ENCODE results near the gene YTHDC2. TPM values are rescaled to one million over a fixed set of nuclear protein-coding genes. Genes with fewer than 3 reads are reported as not detected.

Gene YTHDC2
- total and polyA plus RNA-seq, 11 donors: 5.7 to 19.8 (median 13.0) TPM

- ATAC-seq (no peak), DNase-seq (no peak)
- Histone ChIP-seq H3K4me3 (no peak overlapping the region), H3K27me3 (no peaks in the 10 kb centered on the region), H3K27ac (no peak overlapping the region), H3K36me3 (peaks cover 0 to 48% (median 21%) of the 10 kb centered on the region in 9 donors), H3K4me1 (peaks cover 0 to 64% (median 21%) of the 10 kb centered on the region in 12 donors), H3K9me3 (no peaks in the 10 kb centered on the region)
- TF ChIP-seq CTCF (IDR thresholded peaks at IDR 0.05): no peak
- TF ChIP-seq POLR2A (IDR thresholded peaks at IDR 0.05): no peak
- intact Hi-C loops (cut with DNase I): no loop called here
These were observed 6.9 kb downstream of the YTHDC2 start for GRCh38 chr5:113520429-113520828.

- ATAC-seq: no peak
- TF ChIP-seq CTCF (IDR thresholded peaks at IDR 0.05) (no peak), POLR2A (IDR thresholded peaks at IDR 0.05) (no peak)
- DNase-seq: no peak
- Histone ChIP-seq H3K27ac (no peak overlapping the region), H3K4me3 (no peak overlapping the region), H3K36me3 (peaks cover 0 to 45% (median 21%) of the 10 kb centered on the region in 9 donors), H3K4me1 (peaks cover 0 to 64% (median 17%) of the 10 kb centered on the region in 12 donors), H3K27me3 (no peaks in the 10 kb centered on the region), H3K9me3 (no peaks in the 10 kb centered on the region)
- intact Hi-C loops (cut with DNase I): no loop called here
These were observed 7.4 kb downstream of the YTHDC2 start for GRCh38 chr5:113520899-113521298.

GRCh38 chr5:113523168-113523567 is 9.7 kb downstream of the YTHDC2 start:
- ATAC-seq: no peak
- intact Hi-C loops (cut with DNase I): no loop called here

GRCh38 chr5:113524927-113525326 is 11.4 kb downstream of the YTHDC2 start:
- TF ChIP-seq CTCF (IDR thresholded peaks at IDR 0.05): no peak
- TF ChIP-seq POLR2A (IDR thresholded peaks at IDR 0.05): no peak
- ATAC-seq (peak in 2 of 4 donors; percentile 18 to 52), DNase-seq (no peak)
- Histone ChIP-seq H3K36me3 (peaks cover 0 to 35% (median 11%) of the 10 kb centered on the region in 9 donors), H3K9me3 (no peaks in the 10 kb centered on the region), H3K4me1 (peaks cover 0 to 53% (median 11%) of the 10 kb centered on the region in 12 donors), H3K27ac (peak overlapping the region in 1 of 12 donors; percentile 83), H3K27me3 (no peaks in the 10 kb centered on the region), H3K4me3 (no peak overlapping the region)
- intact Hi-C loops (cut with DNase I): no loop called here
- WGBS, 4 donors: 58 to 71% (median 62%) methylated on average over 2 of the region's 2 CpGs

More at GRCh38 chr5:113523168-113523567, 9.7 kb downstream of the YTHDC2 start:
- H3K9me3 ChIP-seq: no peaks in the 10 kb centered on the region
- 68 to 78% (median 74%) methylated on average over 2 of the region's 2 CpGs for WGBS, 4 donors
- H3K27me3 ChIP-seq: no peaks in the 10 kb centered on the region
- peaks cover 0 to 59% (median 11%) of the 10 kb centered on the region in 12 donors for H3K4me1 ChIP-seq
- peaks cover 0 to 36% (median 21%) of the 10 kb centered on the region in 9 donors for H3K36me3 ChIP-seq
- H3K27ac ChIP-seq: no peak overlapping the region
- no peak for DNase-seq
- no peak overlapping the region for H3K4me3 ChIP-seq
- TF ChIP-seq CTCF (IDR thresholded peaks at IDR 0.05) (no peak), POLR2A (IDR thresholded peaks at IDR 0.05) (no peak)
